GM18517 (cell line): ENCODE results near the gene ADPRH.
A peak's percentile ranks its signal among the peaks of the same experiment; 100 is the strongest.

Source experiments
- ATAC-seq: cut with Tn5 transposase; IDR thresholded peaks from one replicate; pipeline ENCODE4 v1.9.1; 2021; ENCODE audit warnings: mild to moderate bottlenecking, moderate library complexity; ENCODE audit not compliant: unreplicated experiment

The ADPRH gene

DNA sequence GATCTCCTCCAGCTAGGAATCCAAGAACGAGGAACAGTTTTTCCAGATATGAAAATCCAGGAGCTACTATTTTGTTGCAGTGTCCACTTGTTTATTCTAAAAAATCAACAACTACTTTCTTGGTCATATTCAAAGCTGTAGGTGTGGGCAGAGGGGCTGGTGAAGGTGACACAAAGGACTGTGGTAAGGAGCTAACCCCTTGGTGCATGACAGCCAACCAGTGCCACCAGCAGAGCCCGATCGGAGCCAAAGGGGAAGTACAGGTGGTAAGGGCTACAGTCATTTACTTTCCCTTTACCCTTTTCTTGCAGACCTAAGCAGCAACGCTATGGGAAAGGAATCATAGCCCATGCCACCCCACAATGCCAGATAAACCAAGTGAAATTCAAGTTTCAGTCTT is 49.1 kb downstream of the ADPRH start:
- peak; percentile 62 for ATAC-seq

DNA sequence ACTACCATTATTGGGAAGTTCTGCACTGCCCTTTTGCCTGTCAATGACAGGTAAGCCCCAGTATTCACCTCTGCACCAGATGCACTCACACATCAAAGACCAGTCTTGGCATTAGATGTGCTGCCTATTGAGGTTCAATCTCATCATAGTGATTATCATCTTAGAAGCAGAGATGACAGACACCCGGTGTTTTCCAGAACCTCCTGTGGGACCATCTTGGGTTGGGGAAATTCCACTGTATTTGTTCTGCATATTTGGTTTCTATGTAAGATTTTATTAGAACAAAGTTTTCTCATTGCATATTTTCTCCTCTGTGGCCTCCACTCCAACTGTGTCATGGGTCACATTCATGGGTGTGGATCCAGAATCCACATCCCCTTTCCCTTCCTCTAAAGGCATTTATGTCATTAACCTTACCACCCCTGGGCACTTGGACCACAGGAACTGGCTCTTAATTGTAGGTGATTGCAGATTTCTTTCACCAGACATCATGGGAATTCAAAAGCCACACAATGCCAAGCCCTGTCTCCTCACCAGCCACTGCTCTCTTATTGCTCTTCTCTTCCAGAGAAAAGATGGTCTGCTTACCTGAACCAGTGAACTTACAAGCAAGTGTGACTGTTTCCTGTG is 49.6 kb downstream of the ADPRH start:
- peak; percentile 38 for ATAC-seq

- ATAC-seq, result no peak
Observed at GRCh38 chr3:119630128-119630879, 51.0 kb downstream of the ADPRH start.

DNA sequence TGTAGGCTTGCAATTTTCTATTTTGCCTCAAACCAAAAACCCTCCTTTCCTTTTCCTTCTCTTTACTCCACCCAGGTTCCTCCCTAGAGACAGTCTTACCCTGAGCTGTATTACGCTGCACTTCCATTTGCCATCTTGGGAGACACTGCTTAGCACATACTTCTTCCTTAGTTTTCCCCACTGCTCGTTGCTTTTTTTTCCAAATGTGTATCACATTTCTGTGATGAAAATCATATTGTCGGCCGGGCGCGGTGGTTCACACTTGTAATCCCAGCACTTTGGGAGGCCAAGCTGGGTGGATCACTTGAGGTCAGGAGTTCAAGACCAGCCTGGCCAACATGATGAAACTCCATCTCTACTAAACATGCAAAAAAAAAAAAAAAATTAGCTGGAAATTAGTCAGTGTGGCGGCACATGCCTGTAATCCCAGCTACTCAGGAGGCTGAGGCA is 51.6 kb downstream of the ADPRH start:
- ATAC-seq, result no peak

GRCh38 chr3:119631516-119631915 is 52.2 kb downstream of the ADPRH start:
- ATAC-seq, result no peak

GRCh38 chr3:119632216-119632615 is 52.9 kb downstream of the ADPRH start:
- no peak for ATAC-seq

GRCh38 chr3:119632829-119633228 is 53.5 kb downstream of the ADPRH start:
- ATAC-seq, result no peak

- ATAC-seq, result no peak
Observed at GRCh38 chr3:119635719-119636118, 56.4 kb downstream of the ADPRH start.

- ATAC-seq, result no peak
Observed at GRCh38 chr3:119636249-119636648, 57.0 kb downstream of the ADPRH start.

GRCh38 chr3:119636891-119637611 is 57.8 kb downstream of the ADPRH start:
- ATAC-seq, result no peak

DNA sequence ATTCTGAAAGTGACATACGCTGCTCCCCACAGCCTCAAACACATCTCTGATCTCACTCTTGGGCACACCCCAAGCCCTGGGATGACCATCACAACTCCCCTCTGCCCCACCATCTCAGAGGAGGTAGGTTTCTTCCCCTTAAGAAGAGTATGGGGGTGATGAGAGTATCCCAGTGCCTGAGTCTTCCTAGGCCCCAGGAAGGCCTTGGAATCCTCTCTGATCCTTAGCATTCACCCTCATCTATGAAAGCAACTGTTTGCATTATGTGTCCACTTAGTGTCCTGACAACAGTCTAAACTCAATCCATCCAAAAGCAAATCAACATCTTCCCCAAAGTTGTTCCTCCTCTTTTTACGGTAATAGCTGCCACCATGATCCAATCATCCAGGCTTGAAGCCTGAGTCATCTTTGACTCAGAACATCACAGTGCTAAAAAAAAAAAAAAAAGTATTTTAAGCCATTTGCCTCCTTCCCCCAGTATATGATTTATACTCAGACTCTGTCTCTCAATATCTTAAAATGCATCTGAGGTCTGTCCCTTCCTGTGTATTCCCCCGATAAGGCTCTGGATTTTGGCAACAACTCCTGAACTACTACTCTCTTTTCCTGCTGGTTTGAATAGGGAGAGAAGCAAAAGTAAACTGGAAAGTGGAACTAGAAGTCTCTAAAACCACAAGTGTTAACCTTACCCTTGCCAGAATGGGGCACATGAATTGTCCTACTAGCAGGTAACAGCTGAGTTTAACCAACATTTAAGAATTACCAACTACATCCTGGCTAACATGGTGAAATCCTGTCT is 58.6 kb downstream of the ADPRH start:
- ATAC-seq, result peak; percentile 45
